Measurements from ENCODE around the gene EIF2S3B. TPM values are rescaled to one million over a fixed set of nuclear protein-coding genes. Genes with fewer than 3 reads are reported as not detected.

EIF2S3B gene
- total and polyA plus RNA-seq, 4 donors, result 0.25 to 0.51 (median 0.51) TPM; not detected in 1

- no peak for DNase-seq (ENCODE audit: low spot score)
- WGBS, result 87% methylated on average over 7 of the region's 7 CpGs
- H3K4me1 ChIP-seq (ENCODE audit: control insufficient read depth in 4 of 4, insufficient read depth in 4 of 4, low read length in 3 of 4), result no peaks in the 10 kb centered on the region
- TF ChIP-seq, protein P1, sequence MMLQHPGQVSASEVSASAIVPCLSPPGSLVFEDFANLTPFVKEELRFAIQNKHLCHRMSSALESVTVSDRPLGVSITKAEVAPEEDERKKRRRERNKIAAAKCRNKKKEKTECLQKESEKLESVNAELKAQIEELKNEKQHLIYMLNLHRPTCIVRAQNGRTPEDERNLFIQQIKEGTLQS (IDR thresholded peaks at IDR 0.05), result no peak
- TF ChIP-seq, protein P2, sequence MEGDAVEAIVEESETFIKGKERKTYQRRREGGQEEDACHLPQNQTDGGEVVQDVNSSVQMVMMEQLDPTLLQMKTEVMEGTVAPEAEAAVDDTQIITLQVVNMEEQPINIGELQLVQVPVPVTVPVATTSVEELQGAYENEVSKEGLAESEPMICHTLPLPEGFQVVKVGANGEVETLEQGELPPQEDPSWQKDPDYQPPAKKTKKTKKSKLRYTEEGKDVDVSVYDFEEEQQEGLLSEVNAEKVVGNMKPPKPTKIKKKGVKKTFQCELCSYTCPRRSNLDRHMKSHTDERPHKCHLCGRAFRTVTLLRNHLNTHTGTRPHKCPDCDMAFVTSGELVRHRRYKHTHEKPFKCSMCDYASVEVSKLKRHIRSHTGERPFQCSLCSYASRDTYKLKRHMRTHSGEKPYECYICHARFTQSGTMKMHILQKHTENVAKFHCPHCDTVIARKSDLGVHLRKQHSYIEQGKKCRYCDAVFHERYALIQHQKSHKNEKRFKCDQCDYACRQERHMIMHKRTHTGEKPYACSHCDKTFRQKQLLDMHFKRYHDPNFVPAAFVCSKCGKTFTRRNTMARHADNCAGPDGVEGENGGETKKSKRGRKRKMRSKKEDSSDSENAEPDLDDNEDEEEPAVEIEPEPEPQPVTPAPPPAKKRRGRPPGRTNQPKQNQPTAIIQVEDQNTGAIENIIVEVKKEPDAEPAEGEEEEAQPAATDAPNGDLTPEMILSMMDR (IDR thresholded peaks at IDR 0.05; ENCODE audit: low read depth, low read length, missing input control), result no peak
- TF ChIP-seq, protein P3, sequence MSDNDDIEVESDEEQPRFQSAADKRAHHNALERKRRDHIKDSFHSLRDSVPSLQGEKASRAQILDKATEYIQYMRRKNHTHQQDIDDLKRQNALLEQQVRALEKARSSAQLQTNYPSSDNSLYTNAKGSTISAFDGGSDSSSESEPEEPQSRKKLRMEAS (IDR thresholded peaks at IDR 0.05), result no peak
- TF ChIP-seq HNF4A (conservative IDR thresholded peaks at IDR 0.05), result no peak
- no peak for TF ChIP-seq FOXA2 (IDR thresholded peaks at IDR 0.05)
- no peak for TF ChIP-seq RXRA (IDR thresholded peaks at IDR 0.05)
- TF ChIP-seq SP1 (IDR thresholded peaks at IDR 0.05), result no peak
- no peak for TF ChIP-seq TAF1 (conservative IDR thresholded peaks at IDR 0.05)
- no peak for TF ChIP-seq EGR1 (IDR thresholded peaks at IDR 0.05; ENCODE audit: low read depth in 2 of 2)
- TF ChIP-seq REST (IDR thresholded peaks at IDR 0.05), result no peak
- TF ChIP-seq RAD21 (IDR thresholded peaks at IDR 0.05), result no peak
- TF ChIP-seq ZBTB33 (IDR thresholded peaks at IDR 0.05), result no peak
- H3K9ac ChIP-seq (ENCODE audit: low read depth in 1 of 2, low read length in 2 of 2), result no peak overlapping the region
- H3K27me3 ChIP-seq (ENCODE audit: control insufficient read depth in 4 of 4, insufficient read depth in 4 of 4, low read length in 3 of 4), result peaks cover 0 to 7% (median 0%) of the 10 kb centered on the region in 4 donors
- H3K9me3 ChIP-seq (ENCODE audit: control insufficient read depth in 4 of 4, low read length in 3 of 4), result no peaks in the 10 kb centered on the region
- no peaks in the 10 kb centered on the region for H3K36me3 ChIP-seq (ENCODE audit: control insufficient read depth in 4 of 4, insufficient read depth in 3 of 4, low read depth in 1 of 4, low read length in 3 of 4)
- H3K4me3 ChIP-seq (ENCODE audit: low read depth in 1 of 3, low read length in 3 of 3), result no peak overlapping the region
- H3K27ac ChIP-seq (ENCODE audit: low read depth in 1 of 2, low read length in 2 of 2), result no peak overlapping the region
Measured at GRCh38 chr12:10554756-10555481, 49.2 kb downstream of the EIF2S3B start.

DNA sequence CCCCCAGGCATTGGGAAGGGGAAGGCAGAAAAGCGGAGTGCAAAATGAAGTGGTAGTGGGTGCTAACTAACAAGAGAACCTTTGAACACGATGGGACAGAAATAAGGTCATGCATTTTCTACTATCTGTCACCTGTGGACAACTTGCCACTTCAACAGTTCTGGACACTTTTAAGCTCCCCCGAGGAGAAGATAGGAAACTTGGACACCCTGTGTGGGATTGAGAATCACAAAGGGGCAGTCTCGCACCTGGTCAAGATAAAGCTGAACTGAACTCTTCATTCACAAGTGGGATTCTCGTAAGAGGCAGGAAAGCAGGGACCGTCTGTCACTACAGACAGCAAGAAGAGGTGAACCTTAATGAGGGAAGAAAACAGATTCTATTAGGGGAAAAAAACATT is 51.6 kb downstream of the EIF2S3B start:
- no peaks in the 10 kb centered on the region for H3K4me1 ChIP-seq (ENCODE audit: control insufficient read depth in 4 of 4, insufficient read depth in 4 of 4, low read length in 3 of 4)
- H3K27me3 ChIP-seq (ENCODE audit: control insufficient read depth in 4 of 4, insufficient read depth in 4 of 4, low read length in 3 of 4), result peaks cover 0 to 7% (median 0%) of the 10 kb centered on the region in 4 donors
- DNase-seq (ENCODE audit: low spot score), result no peak
- no peaks in the 10 kb centered on the region for H3K36me3 ChIP-seq (ENCODE audit: control insufficient read depth in 4 of 4, insufficient read depth in 3 of 4, low read depth in 1 of 4, low read length in 3 of 4)
- no peaks in the 10 kb centered on the region for H3K9me3 ChIP-seq (ENCODE audit: control insufficient read depth in 4 of 4, low read length in 3 of 4)
- WGBS, result 51% methylated on average over 6 of the region's 6 CpGs
- no peak overlapping the region for H3K9ac ChIP-seq (ENCODE audit: low read depth in 1 of 2, low read length in 2 of 2)
- H3K27ac ChIP-seq (ENCODE audit: low read depth in 1 of 2, low read length in 2 of 2), result no peak overlapping the region
- no peak overlapping the region for H3K4me3 ChIP-seq (ENCODE audit: low read depth in 1 of 3, low read length in 3 of 3)
- TF ChIP-seq HNF4A (conservative IDR thresholded peaks at IDR 0.05) (no peak), GABPA (IDR thresholded peaks at IDR 0.05 in 1 of 2, conservative IDR thresholded peaks at IDR 0.05 in 1 of 2) (no peak), TAF1 (conservative IDR thresholded peaks at IDR 0.05) (no peak), REST (IDR thresholded peaks at IDR 0.05) (no peak), NR2F2 (IDR thresholded peaks at IDR 0.05) (no peak), YY1 (IDR thresholded peaks at IDR 0.05) (no peak), EGR1 (IDR thresholded peaks at IDR 0.05; ENCODE audit: low read depth in 2 of 2) (no peak), FOXA2 (IDR thresholded peaks at IDR 0.05) (no peak), RAD21 (IDR thresholded peaks at IDR 0.05) (no peak)
- TF ChIP-seq, protein P3 (IDR thresholded peaks at IDR 0.05), result no peak
- TF ChIP-seq, protein P2 (IDR thresholded peaks at IDR 0.05; ENCODE audit: low read depth, low read length, missing input control), result no peak
